Measurements from ENCODE around the gene NFE2.

The NFE2 gene

GRCh38 chr12:54311051-54311450 is 10.2 kb upstream of the NFE2 start:
- intact Hi-C loops (cut with DNase I), result no loop called here

DNA sequence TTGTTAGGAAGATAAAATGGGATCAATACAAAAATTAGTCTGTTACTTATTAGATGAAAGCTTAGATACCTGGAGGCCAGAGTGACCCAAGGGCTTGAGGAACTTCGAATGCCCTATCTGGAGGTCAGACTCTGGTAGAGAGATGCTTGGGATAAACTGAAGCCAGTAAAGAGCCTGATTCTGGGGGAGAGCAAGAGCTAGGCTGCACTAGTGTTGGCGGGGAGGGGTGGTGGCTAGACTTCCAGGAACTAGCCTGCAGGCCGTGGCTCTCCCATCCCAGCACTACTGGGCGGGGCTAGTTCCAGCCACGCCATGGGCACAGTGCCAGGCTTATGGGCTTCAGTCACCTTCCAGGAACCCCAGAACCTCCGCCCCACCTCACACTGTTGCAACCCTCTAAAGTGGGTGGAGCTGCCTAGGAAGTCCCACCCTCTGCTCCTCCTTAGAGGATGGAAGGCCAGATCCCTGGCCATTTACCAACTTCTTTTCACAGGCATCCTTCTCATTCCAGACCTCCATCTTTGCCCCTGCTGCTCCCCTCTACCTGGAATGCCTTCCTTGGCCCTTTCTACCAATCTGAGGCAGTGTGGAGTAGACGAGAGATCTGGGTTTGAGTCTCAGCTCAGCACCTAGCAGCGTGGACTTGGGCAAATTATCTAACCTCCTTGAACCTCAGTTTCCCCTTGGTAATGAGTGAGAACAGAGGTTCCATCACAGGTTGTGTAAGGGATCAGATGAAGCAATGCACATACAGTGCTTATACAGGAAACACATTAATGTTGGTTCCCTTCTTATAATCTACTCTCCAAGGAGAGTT is 6.3 kb upstream of the NFE2 start:
- peak in 1 of 10 donors; percentile 88 for DNase-seq
- intact Hi-C loops (cut with DNase I), result no loop called here

More at GRCh38 chr12:54311051-54311450, 10.2 kb upstream of the NFE2 start:
- no peak for DNase-seq

- DNase-seq, result peak in 2 of 10 donors; percentile 25 to 85
Measured at GRCh38 chr12:54304187-54304810, 3.5 kb upstream of the NFE2 start.

DNA sequence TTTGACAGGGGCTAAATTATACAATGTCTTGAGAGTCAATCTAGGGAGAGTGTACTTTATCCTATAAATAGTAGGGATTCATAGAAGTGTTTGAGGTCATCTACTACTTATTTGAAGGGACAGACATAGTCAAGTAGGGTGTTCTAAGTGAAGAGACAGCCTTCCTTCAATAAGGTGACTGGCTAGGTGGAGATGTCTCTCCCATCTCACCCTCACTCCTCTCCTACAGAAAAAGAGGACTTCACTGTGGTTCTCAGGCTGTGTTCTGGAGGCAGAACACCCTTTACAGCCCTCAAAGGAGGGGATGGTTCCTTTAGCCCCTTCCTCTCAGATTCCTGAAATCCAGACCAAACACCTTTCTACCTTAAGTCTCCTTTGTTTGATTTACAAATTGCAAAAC is 2.8 kb upstream of the NFE2 start:
- intact Hi-C loops (cut with DNase I), result no loop called here

More at GRCh38 chr12:54304187-54304810, 3.5 kb upstream of the NFE2 start:
- intact Hi-C loops (cut with DNase I), result no loop called here

DNA sequence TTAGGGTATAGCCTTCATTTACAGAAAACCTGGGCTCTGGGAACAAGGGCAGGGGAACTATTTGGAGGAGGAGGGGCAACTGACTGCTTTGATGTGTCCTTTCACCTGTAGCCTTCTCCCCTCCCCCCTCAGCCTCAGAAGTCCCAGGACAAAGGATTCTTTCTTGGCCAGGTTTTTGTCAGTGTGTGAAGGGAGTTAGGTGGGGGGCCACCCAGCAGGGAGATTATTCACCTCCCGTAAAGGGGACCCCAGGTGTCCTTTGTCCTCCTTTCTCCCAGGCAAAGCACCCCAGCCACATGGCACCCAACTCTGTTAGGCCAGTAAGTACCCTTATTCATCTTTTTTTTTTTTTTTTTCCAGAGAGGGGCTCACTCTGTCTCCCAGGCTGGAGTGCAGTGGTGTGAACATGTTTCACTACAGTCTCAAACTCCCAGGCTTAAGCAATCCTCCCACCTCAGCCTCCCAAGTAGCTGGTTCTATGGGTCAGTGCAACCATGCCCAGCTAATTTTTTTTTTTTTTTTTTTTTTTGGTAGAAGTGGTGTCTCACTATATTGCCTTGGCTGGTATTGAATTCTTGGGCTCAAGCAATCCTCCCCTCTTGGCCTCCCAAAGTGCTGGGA is 723 bp upstream of the NFE2 start:
- no peak for DNase-seq
- intact Hi-C loops (cut with DNase I), result no loop called here

More for the DNA sequence above, 2.8 kb upstream of the NFE2 start:
- no peak for DNase-seq

- intact Hi-C loops (cut with DNase I), result no loop called here
- DNase-seq, result no peak
Measured at GRCh38 chr12:54300225-54300731, 537 bp downstream of the NFE2 start.

GRCh38 chr12:54299515-54300224 is 1.1 kb downstream of the NFE2 start:
- intact Hi-C loops (cut with DNase I), result no loop called here
- no peak for DNase-seq

DNA sequence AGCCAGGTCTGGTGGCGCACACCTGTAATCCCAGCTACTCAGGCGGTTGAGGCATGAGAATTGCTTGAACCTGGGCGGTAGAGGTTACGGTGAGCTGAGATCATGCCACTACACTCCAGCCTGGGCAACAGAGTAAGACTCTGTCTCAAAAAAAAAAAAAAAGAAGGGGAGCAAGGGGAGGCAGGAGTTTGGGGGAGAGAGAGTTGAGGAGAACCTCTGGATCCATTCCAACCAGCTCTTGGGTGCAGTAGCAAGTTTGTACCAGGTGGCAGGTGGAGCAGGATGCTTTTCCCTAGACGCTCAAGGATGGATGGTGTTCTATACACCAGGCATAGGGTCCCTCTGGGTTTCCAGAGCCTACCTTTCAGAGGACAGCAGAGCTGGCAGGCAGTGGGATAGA is 1.9 kb downstream of the NFE2 start:
- intact Hi-C loops (cut with DNase I), result no loop called here
- DNase-seq, result no peak

GRCh38 chr12:54296393-54297099 is 4.3 kb downstream of the NFE2 start:
- intact Hi-C loops (cut with DNase I), result no loop called here
- DNase-seq, result no peak

GRCh38 chr12:54294953-54295566 is 5.8 kb downstream of the NFE2 start:
- intact Hi-C loops (cut with DNase I), result loop anchor here (5.0 kb wide), 1 partner anchor 72 kb away; no protein-coding TSS in a partner anchor
- DNase-seq, result no peak

DNA sequence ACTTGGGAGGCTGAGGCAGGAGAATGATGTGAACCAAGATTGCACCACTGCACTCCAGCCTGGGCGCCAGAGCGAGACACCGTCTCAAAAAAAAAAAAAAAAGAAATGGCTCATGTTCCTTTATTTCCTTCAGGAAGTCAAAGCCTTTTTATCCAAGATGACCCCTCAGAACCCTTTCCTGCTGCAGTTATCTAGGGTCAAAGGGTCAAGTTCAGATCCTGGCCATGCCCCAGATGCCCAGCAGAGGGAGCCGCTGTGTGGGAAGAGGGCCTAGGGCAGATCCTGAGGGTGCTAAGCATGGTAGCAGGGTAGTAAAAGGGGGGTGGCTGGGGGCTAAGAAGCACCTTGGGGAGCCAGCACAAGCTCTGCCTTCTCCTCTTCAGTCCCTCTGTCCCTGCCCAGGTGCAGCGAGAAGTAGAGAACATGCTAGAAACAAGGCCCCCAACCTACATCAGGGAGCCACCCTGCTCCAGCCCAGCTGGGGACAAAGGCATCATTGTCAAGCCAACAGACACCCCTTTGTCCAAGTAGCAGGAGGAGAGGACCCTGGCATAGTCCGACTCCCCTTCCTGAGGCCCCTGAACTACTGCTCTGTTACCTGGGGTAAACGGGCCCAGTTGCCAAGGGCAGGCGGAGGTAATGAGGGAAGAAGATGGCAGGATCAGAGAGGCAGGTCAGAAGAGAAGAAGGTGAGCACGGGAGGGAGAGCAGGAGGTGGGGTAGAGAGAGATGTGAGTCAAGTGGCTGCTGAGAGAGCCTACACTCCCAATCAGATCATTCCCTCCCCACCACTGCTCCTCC is 6.5 kb downstream of the NFE2 start:
- peak in 8 of 10 donors; percentile 32 to 93 (median 64) for DNase-seq
- intact Hi-C loops (cut with DNase I), result loop anchor here (5.0 kb wide), 1 partner anchor 73 kb away; no protein-coding TSS in a partner anchor

DNA sequence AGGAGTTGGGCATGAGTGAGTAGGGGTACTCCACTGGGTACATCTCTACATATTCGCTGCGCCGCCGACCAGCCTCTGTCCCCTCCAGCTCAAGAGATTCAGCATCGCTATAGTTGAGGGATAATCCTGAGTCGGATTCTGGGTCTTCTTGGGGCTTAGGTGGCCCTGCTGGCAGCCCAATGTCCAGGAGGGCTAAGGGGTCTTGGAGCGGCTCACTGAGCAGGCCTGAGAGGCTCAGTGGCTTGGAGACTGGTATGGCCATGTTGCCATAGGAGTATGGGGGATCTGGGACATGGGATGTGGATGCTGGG is 7.9 kb downstream of the NFE2 start:
- DNase-seq, result peak in 1 of 10 donors; percentile 50
- intact Hi-C loops (cut with DNase I), result loop anchor here (5.0 kb wide), 1 partner anchor 74 kb away; no protein-coding TSS in a partner anchor

DNA sequence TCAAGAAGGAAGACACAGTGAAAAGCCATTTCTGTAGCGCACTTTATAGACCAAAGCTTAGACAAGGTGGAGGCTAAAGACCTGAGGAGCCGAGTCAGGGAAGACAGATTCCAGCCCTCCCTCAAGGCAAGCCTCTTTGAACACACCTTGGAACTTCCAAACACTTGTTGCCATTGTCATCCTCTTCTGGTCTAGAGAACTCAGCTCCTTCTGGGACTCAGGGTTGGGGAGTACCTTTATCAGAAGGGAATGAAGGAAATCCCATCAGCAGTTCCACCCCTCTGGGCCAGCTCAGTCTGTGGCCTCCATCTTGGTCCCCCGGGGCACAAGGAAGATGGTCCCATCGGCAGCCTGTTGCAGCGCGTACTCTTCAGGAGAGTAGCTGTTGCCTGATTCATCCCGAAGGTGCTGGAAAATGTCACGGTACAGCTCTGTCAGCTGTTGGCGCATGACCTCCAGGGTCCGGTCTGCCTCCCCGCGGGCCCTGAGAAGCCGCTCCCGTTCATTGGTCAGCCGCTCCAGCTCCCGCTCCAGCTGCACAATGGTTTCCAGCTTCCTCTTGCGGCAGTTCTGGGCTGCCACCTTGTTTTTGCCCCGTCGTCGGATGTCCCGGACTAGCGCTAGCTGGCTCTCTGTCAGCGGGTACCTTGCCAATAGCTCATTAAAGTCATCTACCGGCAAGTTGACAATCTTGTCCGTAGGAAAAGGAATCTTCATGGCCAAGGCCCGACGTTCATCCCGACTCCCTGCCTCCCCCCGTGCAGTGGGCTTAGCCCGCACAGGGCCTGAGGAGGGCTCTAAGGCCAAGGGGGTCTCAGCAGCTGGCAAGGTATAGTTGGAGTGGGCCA is 8.5 kb downstream of the NFE2 start:
- intact Hi-C loops (cut with DNase I), result loop anchor here (5.0 kb wide), 1 partner anchor 75 kb away; no protein-coding TSS in a partner anchor

GRCh38 chr12:54287261-54288157 is 13.3 kb downstream of the NFE2 start:
- peak in 1 of 10 donors; percentile 11 for DNase-seq
- intact Hi-C loops (cut with DNase I), result no loop called here

More for the DNA sequence above, 8.5 kb downstream of the NFE2 start:
- no peak for DNase-seq

GRCh38 chr12:54286042-54287030 is 14.5 kb downstream of the NFE2 start:
- peak in 1 of 10 donors; percentile 74 for DNase-seq
- intact Hi-C loops (cut with DNase I), result no loop called here

Data from posterior cingulate gyrus (tissue), 11 donors.